AG04450 (cell line): ENCODE data around the gene ANKRD23. TPM values are rescaled to one million over a fixed set of nuclear protein-coding genes. Genes with fewer than 3 reads are reported as not detected.

ENCODE experiments used
- CTCF ChIA-PET: fragments of 300-600, 350-600 bp; formaldehyde crosslinking; extraction: SDS; loops from one replicate; lab custom pipeline; 2022; ENCODE audit warnings: antibody characterized with exemption, inconsistent platforms; lab: Charles Lee
- POLR2A ChIA-PET: fragments of 350-600 bp; formaldehyde crosslinking; extraction: SDS; loops from one replicate; lab custom pipeline; 2021; ENCODE audit warnings: antibody characterized with exemption, inconsistent platforms; lab: Yijun Ruan, JAX
- DNase-seq: peaks from one replicate; pipeline ENCODE4 v3.0.0-alpha.2; 2011; ENCODE audit warnings: low read depth, low spot score
- H3K27ac ChIP-seq: one replicate; pipeline ENCODE4 v1.5.1; 2012; ENCODE audit warnings: low read depth, low read length, control low read depth
- H3K27me3 ChIP-seq: one replicate; pipeline ENCODE4 v1.6.0; 2012; ENCODE audit warnings: low read length; ENCODE audit not compliant: control insufficient read depth, insufficient read depth
- H3K4me3 ChIP-seq: 2 replicates; pipeline ENCODE4 v1.5.1; 2011; ENCODE audit warnings: mild to moderate bottlenecking, low read depth, low read length, control low read depth
- H3K9me3 ChIP-seq: 2 replicates; pipeline ENCODE4 v1.5.1; 2012; ENCODE audit warnings: low read length; ENCODE audit not compliant: control insufficient read depth, insufficient read depth
- CTCF ChIP-seq: IDR thresholded peaks from 2 replicates; pipeline ENCODE4 v1.5.1; 2011; ENCODE audit warnings: low read depth, low read length, control low read depth, inconsistent platforms
- polyA plus RNA-seq: library from polyadenylated mRNA; depleted of rRNA; stranded (reverse); fragments of >200 nt; gene quantifications from 2 replicates; pipeline ENCODE4 v1.2.3, GENCODE V29; 2011

The ANKRD23 gene
- polyA plus RNA-seq, 1 experiment: 0.81 TPM

DNA sequence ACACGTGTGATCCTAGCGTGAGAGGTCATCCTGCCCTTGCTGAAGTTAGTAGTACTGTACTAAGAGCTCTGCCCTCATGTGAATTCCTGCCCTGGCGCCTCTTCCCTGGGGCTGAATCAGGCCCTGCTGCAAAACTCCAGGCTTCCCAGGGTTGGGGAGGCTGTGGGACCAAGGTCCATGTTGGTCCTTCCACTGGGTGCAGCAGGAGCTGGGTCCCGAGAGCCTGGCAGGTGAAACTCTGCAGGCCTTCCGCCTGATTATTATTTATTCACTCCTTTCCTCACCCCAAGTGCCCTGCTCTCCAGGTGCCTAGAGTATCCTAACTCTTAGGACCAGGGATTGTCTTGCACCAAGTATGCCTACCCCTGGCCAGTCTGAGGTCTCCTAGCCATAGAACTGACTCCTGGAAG is 33.0 kb downstream of the ANKRD23 start:
- no peak for TF ChIP-seq CTCF
- no peaks in the 10 kb centered on the region for H3K9me3 ChIP-seq
- CTCF ChIA-PET: no interaction called here
- no peak overlapping the region for H3K4me3 ChIP-seq
- no peaks in the 10 kb centered on the region for H3K27me3 ChIP-seq
- no peak for DNase-seq
- POLR2A ChIA-PET: no interaction called here
- H3K27ac ChIP-seq: no peak overlapping the region

- DNase-seq: no peak
- Histone ChIP-seq H3K4me3 (no peak overlapping the region), H3K27me3 (no peaks in the 10 kb centered on the region), H3K27ac (no peak overlapping the region), H3K9me3 (no peaks in the 10 kb centered on the region)
- POLR2A ChIA-PET: no interaction called here
- no peak for TF ChIP-seq CTCF
- CTCF ChIA-PET: interaction anchor here (1.2 kb wide), 1 partner anchor 10 kb away, joined by 4 read pairs; no protein-coding TSS in a partner anchor
Measured at GRCh38 chr2:96809951-96810782, 33.7 kb downstream of the ANKRD23 start.

GRCh38 chr2:96809216-96809882 is 34.5 kb downstream of the ANKRD23 start:
- ChIA-PET POLR2A (no interaction called here), CTCF (interaction anchor here (1.2 kb wide), 1 partner anchor 9 kb away, joined by 4 read pairs; no protein-coding TSS in a partner anchor)

GRCh38 chr2:96808176-96808837 is 35.5 kb downstream of the ANKRD23 start:
- Histone ChIP-seq H3K9me3 (no peaks in the 10 kb centered on the region), H3K27me3 (no peaks in the 10 kb centered on the region), H3K27ac (no peak overlapping the region), H3K4me3 (no peak overlapping the region)
- ChIA-PET POLR2A (no interaction called here), CTCF (no interaction called here)
- TF ChIP-seq CTCF: no peak
- DNase-seq: no peak

More at GRCh38 chr2:96809216-96809882, 34.5 kb downstream of the ANKRD23 start:
- no peak overlapping the region for H3K27ac ChIP-seq
- no peak for TF ChIP-seq CTCF
- DNase-seq: no peak
- H3K9me3 ChIP-seq: no peaks in the 10 kb centered on the region
- no peaks in the 10 kb centered on the region for H3K27me3 ChIP-seq
- no peak overlapping the region for H3K4me3 ChIP-seq
